GM19395 (cell line): ENCODE measurements around the gene ASMTL.
"Not testable (repeated sequence)": the region's sequence is repeated elsewhere in the genome, so short reads cannot be mapped to it uniquely, and the experiment has no call there.

Experiments
- ATAC-seq: cut with Tn5 transposase; IDR thresholded peaks from one replicate; pipeline ENCODE4 v1.9.1; 2021; ENCODE audit warnings: mild to moderate bottlenecking, moderate library complexity; ENCODE audit not compliant: unreplicated experiment

Gene ASMTL

GRCh38 chrX:1416327-1416784 lies 36.4 kb downstream of the ASMTL start:
- no peak for ATAC-seq

GRCh38 chrX:1412551-1413161 lies 40.1 kb downstream of the ASMTL start:
- no peak for ATAC-seq

- no peak for ATAC-seq
These were observed 41.4 kb downstream of the ASMTL start for GRCh38 chrX:1411326-1411725.

- ATAC-seq = no peak
These were observed 45.7 kb downstream of the ASMTL start for GRCh38 chrX:1407035-1407434.

DNA sequence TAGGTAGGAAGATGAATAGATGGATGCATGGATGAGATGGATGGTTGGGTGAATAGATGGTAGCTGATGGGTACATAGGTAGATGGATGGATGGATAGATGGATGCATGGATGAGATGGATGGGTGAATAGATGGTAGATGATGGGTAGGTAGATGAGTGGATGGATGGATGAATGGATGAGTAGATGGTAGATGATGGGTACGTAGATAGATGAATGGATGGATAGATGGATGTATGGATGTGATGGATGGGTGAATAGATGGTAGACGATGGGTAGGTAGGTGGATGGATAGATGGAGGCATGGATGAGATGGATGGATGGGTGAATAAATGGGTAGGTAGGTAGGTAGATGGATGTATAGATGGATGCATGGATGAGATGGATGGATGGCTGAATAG lies 46.9 kb downstream of the ASMTL start:
- not testable (repeated sequence) for ATAC-seq

DNA sequence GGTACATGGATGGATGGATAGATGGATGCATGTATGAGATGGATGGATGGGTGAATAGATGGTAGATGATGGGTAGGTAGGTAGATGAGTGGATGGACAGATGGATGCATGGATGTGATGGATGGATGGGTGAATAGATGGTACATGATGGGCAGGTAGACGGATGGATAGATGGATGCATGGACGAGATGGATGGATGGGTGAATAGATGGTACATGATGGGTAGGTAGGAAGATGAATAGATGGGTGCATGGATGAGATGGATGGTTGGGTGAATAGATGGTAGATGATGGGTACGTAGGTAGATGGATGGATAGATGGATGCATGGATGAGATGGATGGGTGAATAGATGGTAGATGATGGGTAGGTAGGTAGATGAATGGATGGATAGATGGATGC lies 48.8 kb downstream of the ASMTL start:
- not testable (repeated sequence) for ATAC-seq

- no peak for ATAC-seq
These were observed 49.5 kb downstream of the ASMTL start for GRCh38 chrX:1403228-1403627.

DNA sequence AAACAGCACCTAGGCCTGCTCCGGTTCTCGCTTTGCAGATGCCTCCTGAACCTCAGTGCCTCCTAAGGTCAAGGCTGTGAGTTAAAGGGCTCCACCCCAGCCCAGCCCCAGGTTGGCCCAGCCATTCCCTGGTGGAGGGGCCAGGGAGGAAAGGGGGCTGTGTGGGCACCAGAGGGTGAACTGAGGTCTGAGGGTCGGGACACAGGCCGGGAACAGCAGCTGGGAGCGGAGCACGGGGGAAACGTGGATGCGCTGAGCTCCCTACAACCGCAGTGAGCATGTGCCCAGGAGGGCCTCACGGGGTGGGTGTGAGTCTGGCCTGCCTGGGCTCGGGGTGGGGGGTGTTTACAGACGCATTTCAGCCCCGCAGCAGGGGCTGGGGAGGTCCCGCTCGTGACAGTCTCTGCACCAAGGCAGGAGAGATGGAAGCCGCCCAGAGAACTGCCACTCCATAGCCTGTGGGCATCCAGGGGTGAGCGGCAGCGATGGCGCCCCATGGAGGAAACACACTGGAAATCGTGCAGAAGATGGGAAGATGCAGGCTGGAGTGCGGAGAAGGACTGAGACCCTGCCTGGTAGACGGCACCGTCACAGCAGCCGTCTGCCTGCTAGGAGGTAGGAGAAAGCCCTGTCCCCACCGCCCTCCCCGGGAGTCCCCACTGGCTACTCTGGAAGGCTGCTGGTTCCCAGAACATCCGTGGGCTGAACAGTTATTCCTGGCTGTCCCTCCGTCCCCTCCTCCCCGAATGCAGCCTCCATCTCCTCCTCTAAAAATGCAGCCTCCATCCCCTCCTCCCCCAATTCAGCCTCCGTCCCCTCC lies 50.9 kb downstream of the ASMTL start:
- ATAC-seq = no peak

GRCh38 chrX:1400742-1401471 lies 51.8 kb downstream of the ASMTL start:
- ATAC-seq = no peak

- ATAC-seq = no peak
These were observed 52.7 kb downstream of the ASMTL start for GRCh38 chrX:1400049-1400448.

DNA sequence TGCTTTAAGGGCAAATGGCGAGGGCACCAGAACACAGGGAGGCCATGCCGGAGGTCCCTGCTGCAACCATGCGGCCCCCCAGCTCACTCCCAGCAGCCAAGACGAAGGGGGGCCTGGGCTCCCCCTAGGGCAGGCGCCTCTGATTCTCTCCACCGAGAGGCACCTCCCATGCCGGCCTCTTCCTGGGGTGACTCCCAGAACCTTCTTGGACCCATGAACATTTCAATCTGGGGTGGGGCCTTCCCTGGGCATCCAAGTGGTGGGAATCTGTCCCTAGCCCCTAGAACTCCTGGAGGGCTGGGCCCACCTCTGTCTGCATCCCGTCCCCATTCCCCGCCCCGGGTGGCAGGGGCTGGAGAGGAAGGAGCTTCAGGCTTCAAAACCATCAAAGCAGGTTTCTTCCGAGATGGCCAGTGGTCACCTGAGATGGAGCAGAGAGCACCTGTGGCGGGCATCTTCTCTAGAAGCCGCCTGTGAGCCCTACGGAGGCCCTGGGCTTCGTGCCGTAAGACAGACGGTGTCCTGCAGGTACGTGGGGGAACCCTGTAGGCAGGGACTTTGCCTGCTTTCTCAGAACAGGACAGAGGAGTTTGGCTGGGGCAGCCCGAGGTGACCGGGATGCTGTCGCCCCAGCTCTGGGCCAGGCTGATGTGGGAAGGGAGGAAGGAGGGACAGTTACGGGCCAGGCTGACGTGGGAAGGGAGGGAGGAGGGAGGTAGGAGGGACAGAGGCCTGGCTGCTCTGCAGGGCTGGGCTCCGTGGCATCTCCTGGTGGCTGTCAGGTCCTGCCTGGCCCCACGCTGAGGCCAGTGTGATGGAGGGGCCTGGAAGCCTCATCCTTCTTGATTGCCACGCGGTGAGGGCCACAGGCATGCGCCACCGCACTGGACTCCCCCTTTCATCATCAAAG lies 54.0 kb downstream of the ASMTL start:
- ATAC-seq = no peak

- ATAC-seq = no peak
These were observed 55.1 kb downstream of the ASMTL start for GRCh38 chrX:1397441-1398270.

GRCh38 chrX:1397001-1397400 lies 55.7 kb downstream of the ASMTL start:
- ATAC-seq = no peak

GRCh38 chrX:1395646-1396216 lies 57.0 kb downstream of the ASMTL start:
- no peak for ATAC-seq

GRCh38 chrX:1394731-1395501 lies 57.8 kb downstream of the ASMTL start:
- ATAC-seq = no peak

GRCh38 chrX:1393871-1394615 lies 58.7 kb downstream of the ASMTL start:
- no peak for ATAC-seq

- peak; percentile 31 for ATAC-seq
These were observed 60.2 kb downstream of the ASMTL start for GRCh38 chrX:1392376-1393068.
